Keratinocyte (primary cell): ENCODE data around the gene UBAC2.

Experiments used
- CTCF ChIP-seq, 3 experiments: IDR thresholded peaks in 1 of 3; conservative IDR thresholded peaks in 1 of 3; optimal IDR thresholded peaks in 1 of 3; 2 replicates in 2 of 3; 3 replicates in 1 of 3; pipeline versions ENCODE3 to v1.5.1; 2011; ENCODE audit warnings: low read length in 3 of 3, mild to moderate bottlenecking in 3 of 3, moderate library complexity in 2 of 3, control low read depth in 1 of 3, inconsistent platforms in 1 of 3; ENCODE audit not compliant: insufficient read depth in 2 of 3; ENCODE audit errors: extremely low read depth in 1 of 3
- EZH2 ChIP-seq: IDR thresholded peaks from one replicate; pipeline ENCODE4 v1.6.1; 2012; ENCODE audit warnings: inconsistent platforms, mild to moderate bottlenecking, low read length, moderate library complexity

DNA sequence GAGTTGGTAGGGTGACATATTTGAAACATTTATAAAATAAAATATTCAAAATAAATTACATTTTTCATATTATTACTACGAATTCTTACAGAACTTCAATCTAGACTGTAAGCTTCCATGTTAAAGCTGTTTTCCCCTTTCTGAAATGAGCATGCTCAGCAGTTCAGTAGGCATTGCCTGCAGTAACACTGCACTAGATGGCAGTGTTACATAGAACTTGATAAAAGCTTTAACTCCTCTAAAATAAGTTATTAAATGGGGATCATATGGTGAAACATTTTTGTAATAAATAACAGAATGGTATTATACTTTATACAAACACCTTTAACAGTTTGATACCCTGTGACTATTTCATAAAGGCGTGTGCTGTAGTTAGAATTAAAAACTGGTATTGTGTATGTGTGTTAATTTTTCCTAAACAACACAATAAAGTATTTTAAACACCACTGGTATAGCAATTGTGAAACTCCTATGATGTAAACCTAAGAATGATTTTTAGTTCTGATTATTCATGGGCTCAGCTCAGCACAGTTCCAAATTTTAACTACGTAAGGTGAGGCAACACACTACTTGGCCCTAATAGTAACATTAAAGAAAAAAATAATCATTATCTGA lies 69.1 kb downstream of the UBAC2 start:
- peak in 2 of 3 experiments; percentile 32 to 46 for TF ChIP-seq CTCF (optimal IDR thresholded peaks at IDR 0.05 in 1 of 3, IDR thresholded peaks at IDR 0.05 in 1 of 3, conservative IDR thresholded peaks at IDR 0.05 in 1 of 3; ENCODE audit: extremely low read depth in 1 of 3, insufficient read depth in 2 of 3, low read length in 3 of 3)
- no peak for TF ChIP-seq EZH2
